SKM-1 (cell line): ENCODE data around the gene DLGAP1.
"Not testable (repeated sequence)": the region's sequence is repeated elsewhere in the genome, so short reads cannot be mapped to it uniquely, and the experiment has no call there.

Experiments used
- DNase-seq: peaks from one replicate; lab custom pipeline; 2025; ENCODE audit not compliant: unreplicated experiment; lab: John Stamatoyannopoulos, UW

DLGAP1 gene

DNA sequence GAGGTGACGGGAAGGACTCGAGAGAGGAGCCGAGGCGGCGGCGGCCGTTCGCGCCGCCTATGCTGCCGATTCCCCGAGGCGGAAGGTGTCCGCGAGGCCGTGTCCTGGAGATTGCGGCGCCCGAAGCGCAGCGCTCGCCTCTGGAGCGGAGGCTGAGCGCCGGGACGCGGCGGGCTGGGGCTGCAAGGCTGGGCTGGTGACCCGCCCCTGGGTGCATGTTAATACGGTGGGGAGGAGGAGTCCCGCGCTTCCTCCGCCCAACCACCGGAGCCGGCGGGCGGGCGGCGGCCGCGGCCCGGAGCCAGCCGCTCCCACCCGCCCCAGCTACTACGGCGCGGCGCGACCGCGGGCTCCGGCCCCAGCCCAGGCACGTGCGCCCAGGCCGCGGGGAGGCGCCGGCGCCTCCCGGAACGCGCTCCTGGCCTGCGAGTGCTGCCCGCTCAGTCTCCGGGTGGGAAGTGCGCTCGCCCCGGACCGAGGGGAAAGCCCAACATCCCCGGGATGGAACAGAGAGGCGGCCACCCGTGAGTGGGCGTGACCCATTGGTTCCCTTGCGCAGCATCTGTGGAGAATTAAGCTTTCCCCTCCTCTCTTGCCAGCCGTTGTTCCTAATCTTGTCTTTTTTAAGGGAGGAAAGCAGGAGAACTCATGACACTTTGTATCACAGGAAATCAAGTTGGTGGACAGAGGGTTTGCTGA, at the start of gene DLGAP1:
DLGAP1 (minus strand) TSS at position 195 of the 699 bp plus-strand sequence.
- no peak for DNase-seq

GRCh38 chr18:4494703-4495284, 39.7 kb upstream of the DLGAP1 start:
- not testable (repeated sequence) for DNase-seq

DNA sequence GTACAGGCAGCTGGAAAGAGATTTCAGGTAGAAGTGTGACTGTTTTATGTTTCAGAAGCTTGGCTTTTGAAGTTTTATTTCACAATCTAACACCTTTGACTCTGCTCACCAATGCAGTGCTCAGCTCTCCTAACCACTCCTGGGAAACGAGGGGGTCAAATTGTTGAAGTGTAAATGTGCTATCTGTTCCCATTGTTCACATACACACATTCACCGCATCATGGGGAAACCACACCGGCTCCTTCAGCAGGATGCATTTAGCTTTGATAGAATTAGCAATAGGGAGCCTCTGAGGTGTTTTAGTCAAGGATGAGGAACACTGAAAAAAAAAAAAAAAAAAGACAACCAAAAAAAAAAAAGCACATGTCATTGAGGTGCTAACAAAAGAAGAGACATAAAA, 13.4 kb upstream of the DLGAP1 start:
- DNase-seq, result no peak

GRCh38 chr18:4454537-4455112, 482 bp downstream of the DLGAP1 start:
- no peak for DNase-seq

- no peak for DNase-seq
Measured at GRCh38 chr18:4453874-4454536, 1.1 kb downstream of the DLGAP1 start.

DNA sequence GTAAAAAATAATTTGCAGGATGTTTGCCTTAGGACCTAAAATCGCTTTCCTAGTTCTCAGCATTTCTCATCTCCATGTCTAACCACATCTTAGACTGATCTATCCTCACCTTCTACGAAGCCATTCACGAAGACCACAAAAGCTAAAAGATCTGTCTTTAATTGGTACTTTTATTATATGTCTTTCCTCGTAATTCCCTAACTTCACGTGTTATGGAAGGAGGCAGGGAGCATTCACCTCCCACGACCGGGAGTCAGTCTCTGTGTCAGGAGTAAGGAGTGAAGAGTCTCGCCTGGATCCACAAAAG, 1.6 kb downstream of the DLGAP1 start:
- no peak for DNase-seq

DNA sequence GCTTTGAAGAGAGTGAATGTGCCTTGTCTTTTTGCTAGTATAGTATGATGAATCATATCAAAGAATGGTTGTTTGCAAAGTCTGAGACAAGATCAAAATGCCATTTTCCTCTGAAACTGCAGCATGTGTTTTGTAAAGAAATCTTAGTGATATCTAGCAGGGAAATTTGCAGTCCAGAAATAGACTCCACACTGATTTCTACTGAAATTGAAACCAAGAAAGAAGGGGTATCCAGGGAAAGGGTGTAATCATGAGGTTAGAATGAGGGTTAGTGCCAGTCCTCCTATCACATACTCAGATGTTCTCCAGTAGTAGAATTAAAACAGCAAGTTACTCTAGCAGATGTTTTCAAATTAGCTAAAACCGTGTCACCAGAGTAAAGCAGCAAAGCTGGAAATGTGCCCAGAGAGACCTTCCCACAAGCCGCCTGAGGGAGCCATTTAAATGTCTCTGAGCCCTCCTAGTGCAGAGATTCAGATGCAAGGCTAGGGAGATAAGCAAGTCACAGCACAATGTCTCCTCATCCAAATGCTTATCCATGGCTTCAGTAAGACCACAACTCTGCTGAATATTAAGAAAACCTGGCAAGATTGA, 4.9 kb downstream of the DLGAP1 start:
- DNase-seq, result no peak

- no peak for DNase-seq
Measured at GRCh38 chr18:4445902-4446301, 9.2 kb downstream of the DLGAP1 start.

DNA sequence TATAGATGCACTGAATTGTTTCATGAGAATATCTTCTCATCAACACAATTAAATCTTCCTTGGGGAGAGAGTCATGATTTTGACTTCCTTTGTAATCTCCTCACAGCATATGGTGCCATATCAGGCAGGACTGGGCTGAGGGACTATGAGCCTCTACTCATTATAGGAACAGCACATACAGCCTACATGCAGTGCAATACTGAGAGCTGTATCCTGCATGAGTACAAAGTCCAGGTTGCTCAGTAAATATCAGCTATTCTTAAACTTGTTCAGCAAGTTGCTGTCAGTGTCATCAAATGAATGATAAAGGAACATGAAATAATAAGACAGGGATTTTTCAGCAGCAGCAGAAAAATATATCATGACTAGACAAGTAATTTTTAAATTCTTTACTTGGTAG, 10.8 kb downstream of the DLGAP1 start:
- DNase-seq, result no peak

GRCh38 chr18:4441098-4441497, 14.0 kb downstream of the DLGAP1 start:
- DNase-seq, result no peak

DNA sequence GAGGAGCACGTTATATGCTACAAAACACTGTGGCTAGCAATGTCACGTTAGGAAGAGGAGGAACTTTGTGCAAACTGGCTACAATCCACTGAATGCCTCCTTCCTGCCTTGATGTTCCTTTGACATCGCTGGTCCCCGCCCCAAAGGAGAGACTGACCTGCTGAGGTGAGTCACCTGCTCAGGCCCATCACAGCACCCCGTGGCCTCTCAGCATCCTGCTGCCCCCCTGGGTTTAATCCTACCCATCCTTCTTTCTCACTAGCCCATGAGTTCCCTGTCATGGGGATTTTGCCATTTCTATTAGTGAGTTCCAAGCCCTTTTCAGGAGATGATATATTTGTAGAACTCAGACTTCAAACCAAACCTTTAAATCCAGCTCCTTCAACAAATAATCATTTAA, 16.2 kb downstream of the DLGAP1 start:
- no peak for DNase-seq

- no peak for DNase-seq
Measured at GRCh38 chr18:4433717-4434116, 21.4 kb downstream of the DLGAP1 start.

GRCh38 chr18:4430836-4431235, 24.3 kb downstream of the DLGAP1 start:
- DNase-seq, result no peak

- DNase-seq, result no peak
Measured at GRCh38 chr18:4417714-4418113, 37.4 kb downstream of the DLGAP1 start.

DNA sequence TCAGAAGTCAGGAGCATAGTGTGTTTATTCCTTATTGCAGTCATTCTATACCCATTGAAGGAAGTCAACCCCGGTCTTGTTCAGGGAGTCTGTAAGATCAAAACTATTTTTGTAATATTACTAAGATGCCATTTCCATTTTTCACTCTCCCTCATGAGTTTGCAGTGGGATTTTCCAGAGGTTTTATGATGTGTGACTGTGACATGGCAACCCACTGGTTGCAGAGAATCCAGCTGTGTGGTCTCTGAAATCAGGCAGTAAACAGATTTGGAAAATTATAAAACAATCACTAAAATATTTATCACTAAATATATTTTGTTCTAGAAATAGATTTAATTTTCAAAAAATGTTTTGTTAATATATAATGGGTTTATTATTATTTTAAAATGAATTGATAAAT, 38.1 kb downstream of the DLGAP1 start:
- no peak for DNase-seq

DNA sequence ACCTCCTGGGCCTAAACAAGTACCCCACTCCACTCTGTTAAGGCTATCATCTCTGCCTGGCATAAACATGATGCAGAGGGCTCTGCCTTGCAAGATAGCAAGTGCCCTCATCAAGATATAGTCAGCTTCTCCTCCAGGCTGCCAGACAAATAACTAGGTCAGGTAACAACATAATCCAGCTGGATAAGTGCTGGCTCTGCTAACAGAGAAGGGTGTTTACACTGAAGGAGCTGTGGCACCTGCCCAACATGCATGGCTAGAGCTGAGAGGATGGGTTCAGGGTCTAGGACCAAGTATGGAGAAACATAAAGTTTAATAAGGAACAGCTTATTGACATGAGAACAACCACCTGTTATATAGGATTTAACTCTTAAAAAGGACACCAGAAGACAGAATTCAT, 42.8 kb downstream of the DLGAP1 start:
- DNase-seq, result no peak

DNA sequence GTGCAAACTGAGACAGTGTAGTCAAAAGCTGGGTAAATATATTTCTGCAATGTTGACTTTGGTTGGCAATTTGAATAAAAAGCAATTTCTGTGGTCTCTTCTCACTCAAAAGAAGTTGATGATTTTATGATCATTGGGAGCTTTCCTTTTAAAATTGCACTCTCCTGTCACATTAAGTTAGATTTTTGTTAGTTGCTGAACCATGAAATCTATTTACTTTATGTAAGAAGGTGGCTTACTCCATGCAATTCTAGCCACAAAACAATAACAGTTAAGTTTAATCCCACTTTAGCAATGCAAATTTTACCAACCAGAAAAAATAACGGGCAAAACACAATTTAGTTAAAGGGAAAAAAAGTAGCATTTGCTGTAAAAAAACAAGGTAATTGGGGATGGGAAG, 48.3 kb downstream of the DLGAP1 start:
- DNase-seq, result no peak

DNA sequence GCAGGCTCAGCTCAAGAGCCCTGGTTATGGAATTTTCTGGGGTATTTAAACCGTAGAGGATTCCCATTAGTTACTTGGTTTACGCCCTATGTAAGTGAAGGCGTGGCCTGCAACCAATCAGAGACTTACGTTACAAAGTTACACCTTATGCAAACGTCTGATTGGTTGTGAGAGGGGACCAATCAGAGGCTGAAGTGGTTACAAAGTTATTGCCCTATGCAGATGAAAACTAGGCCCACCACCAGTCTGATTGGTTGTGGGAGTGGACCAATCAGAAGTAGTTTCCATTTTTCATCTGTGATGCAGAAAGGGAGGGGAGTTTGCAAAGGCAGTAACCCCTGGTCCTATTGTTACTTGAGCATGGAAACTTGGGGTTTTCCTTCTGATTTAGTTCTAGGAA, 49.1 kb downstream of the DLGAP1 start:
- no peak for DNase-seq

DNA sequence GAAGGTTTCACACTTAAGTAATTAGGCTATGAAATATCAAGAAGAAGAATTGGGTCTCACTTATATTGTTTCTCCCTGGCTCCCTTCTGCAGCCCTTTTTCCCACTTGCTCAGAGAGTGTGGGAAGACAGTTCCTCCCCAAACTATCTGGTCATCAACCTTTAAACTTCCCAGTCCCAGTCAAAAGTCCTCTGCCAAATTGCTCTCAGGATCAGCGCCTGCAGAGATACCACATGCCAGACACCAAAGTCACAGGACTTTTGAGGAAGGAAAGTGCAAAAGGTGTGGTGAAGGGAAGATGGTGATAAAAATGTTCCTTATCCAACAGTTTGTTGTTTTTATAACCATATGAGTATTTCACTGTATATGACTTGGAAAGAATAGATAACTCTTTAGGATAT, 51.3 kb downstream of the DLGAP1 start:
- no peak for DNase-seq

GRCh38 chr18:4400911-4401310, 54.2 kb downstream of the DLGAP1 start:
- no peak for DNase-seq

GRCh38 chr18:4399929-4400328, 55.2 kb downstream of the DLGAP1 start:
- DNase-seq, result no peak

DNA sequence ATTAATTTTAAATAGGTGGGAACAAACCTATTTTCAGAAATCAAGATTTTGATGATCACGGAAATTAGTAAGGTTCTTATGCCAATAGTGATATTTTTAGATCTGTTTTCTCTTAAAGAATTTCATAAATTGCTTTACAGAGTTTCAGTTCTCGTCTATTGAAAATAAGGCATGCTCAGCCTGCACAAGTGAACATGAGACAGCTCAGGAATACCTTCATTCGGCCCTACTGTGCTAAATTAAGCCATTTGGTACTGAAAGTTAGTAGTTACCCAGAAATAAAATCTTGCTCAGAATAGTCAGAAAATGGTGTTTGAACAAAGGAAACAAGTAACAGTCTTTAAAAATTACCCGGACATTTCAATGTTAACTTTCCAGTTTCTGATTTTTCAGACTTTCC, 60.4 kb downstream of the DLGAP1 start:
- no peak for DNase-seq
